Gastroesophageal sphincter (tissue), 4 donors: ENCODE results near the gene UAP1. TPM values are rescaled to one million over a fixed set of nuclear protein-coding genes. Genes with fewer than 3 reads are reported as not detected.

Experiments
- ATAC-seq: fragments of 150-250 bp; one replicate; pipeline ENCODE4 v1.9.1; 2016; ENCODE audit warnings: mild to moderate bottlenecking, moderate library complexity
- H3K27ac ChIP-seq, 4 donors: fragments of 200-600 bp; sonication (generic) in 3 of 4; 1 replicate in 3 of 4; 2 replicates in 1 of 4; pipeline ENCODE4 v1.5.1; 2016 to 2019
- H3K27me3 ChIP-seq: fragments of 200-600 bp; sonication (generic); one replicate; pipeline ENCODE4 v1.5.1; 2019
- H3K36me3 ChIP-seq, 2 donors: fragments of 200-600 bp; sonication (generic); one replicate each; pipeline ENCODE4 v1.5.1; 2019; ENCODE audit warnings: control low read depth in 1 of 2
- H3K4me1 ChIP-seq, 3 donors: fragments of 200-600 bp; sonication (generic); 1 replicate in 2 of 3; 2 replicates in 1 of 3; pipeline ENCODE4 v1.5.1; 2016 to 2019; ENCODE audit warnings: control low read depth in 2 of 3
- H3K4me3 ChIP-seq, 2 donors: fragments of 200-600 bp; sonication (generic); one replicate each; pipeline ENCODE4 v1.5.1; 2019; ENCODE audit warnings: mild to moderate bottlenecking in 1 of 2, moderate library complexity in 1 of 2
- H3K9me3 ChIP-seq, 3 donors: fragments of 200-600 bp; sonication (generic); one replicate each; pipeline ENCODE4 v1.5.1; 2017 to 2019; ENCODE audit warnings: control low read depth in 2 of 3
- CTCF ChIP-seq, 4 experiments: fragments of 200-600 bp in 2 of 4; fragments of 450-650 bp in 2 of 4; sonication (generic) in 1 of 4; IDR thresholded peaks; one replicate each; pipeline ENCODE4 v1.5.1; 2017 to 2019; ENCODE audit warnings: antibody characterized with exemption in 4 of 4, mild to moderate bottlenecking in 2 of 4, moderate library complexity in 2 of 4
- EP300 ChIP-seq: sonication (generic); formaldehyde crosslinking; IDR thresholded peaks from one replicate; pipeline ENCODE4 v1.6.1; 2017; ENCODE audit warnings: antibody characterized with exemption, mild to moderate bottlenecking
- POLR2A ChIP-seq, 2 donors: fragments of 450-650 bp; IDR thresholded peaks; one replicate each; pipeline ENCODE4 v1.6.1; 2017; ENCODE audit warnings: antibody characterized with exemption in 2 of 2, mild to moderate bottlenecking in 2 of 2, moderate library complexity in 1 of 2
- POLR2AphosphoS5 ChIP-seq: sonication (generic); formaldehyde crosslinking; IDR thresholded peaks from one replicate; pipeline ENCODE4 v1.6.1; 2017; ENCODE audit warnings: antibody characterized with exemption
- whole genome bisulfite sequencing, 2 donors: methylation state at CpG; one replicate each; pipeline ENCODE4 v1.1.5; 2018; ENCODE audit warnings: low coverage in 1 of 2; 5-methylcytosine and 5-hydroxymethylcytosine counted together
- total RNA-seq, 4 donors: library from RNA; depleted of rRNA; stranded (reverse); fragments of >200 nt; gene quantifications; one replicate each; pipeline ENCODE4 v1.1.0, GENCODE V29; 2016

Gene UAP1
- total RNA-seq, 4 donors from 2014 or later: 60.7 to 194 (median 102) TPM

GRCh38 chr1:162543228-162543627, 18.3 kb upstream of the UAP1 start:
- Histone ChIP-seq H3K27ac (peak overlapping the region in 1 of 4 donors; percentile 77), H3K4me3 (no peak overlapping the region), H3K4me1 (peaks cover 3 to 15% (median 6%) of the 10 kb centered on the region in 3 donors), H3K9me3 (peaks cover 0 to 8% (median 0%) of the 10 kb centered on the region in 3 donors), H3K36me3 (no peaks in the 10 kb centered on the region), H3K27me3 (no peaks in the 10 kb centered on the region)
- no peak for TF ChIP-seq POLR2AphosphoS5
- no peak for ATAC-seq
- 93 to 97% methylated on average over 2 to 3 of the region's 3 CpGs for WGBS, 2 donors

GRCh38 chr1:162548170-162548569, 13.4 kb upstream of the UAP1 start:
- no peaks in the 10 kb centered on the region for H3K36me3 ChIP-seq
- peak overlapping the region; percentile 34 to 85 (median 56) for H3K27ac ChIP-seq
- peaks cover 0 to 5% (median 0%) of the 10 kb centered on the region in 3 donors for H3K9me3 ChIP-seq
- 27 to 44% methylated on average over 4 of the region's 4 CpGs for WGBS, 2 donors
- H3K4me1 ChIP-seq: peaks cover 0 to 22% (median 5%) of the 10 kb centered on the region in 3 donors
- no peaks in the 10 kb centered on the region for H3K27me3 ChIP-seq
- ATAC-seq: peak; percentile 90
- no peak overlapping the region for H3K4me3 ChIP-seq
- TF ChIP-seq CTCF (IDR thresholded peaks at IDR 0.05): no peak
- TF ChIP-seq POLR2AphosphoS5: no peak
- TF ChIP-seq EP300: no peak
- TF ChIP-seq POLR2A (IDR thresholded peaks at IDR 0.05): no peak

GRCh38 chr1:162549001-162549400, 12.5 kb upstream of the UAP1 start:
- Histone ChIP-seq H3K27ac (peak overlapping the region; percentile 45 to 85 (median 72)), H3K4me1 (peaks cover 0 to 23% (median 5%) of the 10 kb centered on the region in 3 donors), H3K36me3 (no peaks in the 10 kb centered on the region), H3K27me3 (no peaks in the 10 kb centered on the region), H3K4me3 (no peak overlapping the region), H3K9me3 (no peaks in the 10 kb centered on the region)
- no peak for TF ChIP-seq EP300
- TF ChIP-seq POLR2A (IDR thresholded peaks at IDR 0.05): no peak
- no peak for TF ChIP-seq CTCF (IDR thresholded peaks at IDR 0.05)
- no peak for TF ChIP-seq POLR2AphosphoS5
- WGBS, 2 donors: 75% methylated on average over 1 of the region's 2 CpGs; no CpG with 5 or more reads in 1 of the 2 donors
- no peak for ATAC-seq

GRCh38 chr1:162550925-162551324, 10.6 kb upstream of the UAP1 start:
- WGBS, 2 donors: 75% methylated on average over 1 of the region's 1 CpG; no CpG with 5 or more reads in 1 of the 2 donors
- Histone ChIP-seq H3K36me3 (no peaks in the 10 kb centered on the region), H3K27me3 (no peaks in the 10 kb centered on the region), H3K4me3 (no peak overlapping the region), H3K9me3 (no peaks in the 10 kb centered on the region), H3K4me1 (peaks cover 0 to 23% (median 5%) of the 10 kb centered on the region in 3 donors), H3K27ac (peak overlapping the region in 2 of 4 donors; percentile 62 to 85)
- TF ChIP-seq CTCF (IDR thresholded peaks at IDR 0.05) (no peak), POLR2AphosphoS5 (no peak), POLR2A (IDR thresholded peaks at IDR 0.05) (no peak), EP300 (no peak)
- no peak for ATAC-seq

- no peaks in the 10 kb centered on the region for H3K9me3 ChIP-seq
- H3K27me3 ChIP-seq: no peaks in the 10 kb centered on the region
- no peak for TF ChIP-seq POLR2A (IDR thresholded peaks at IDR 0.05)
- TF ChIP-seq CTCF (IDR thresholded peaks at IDR 0.05): no peak
- no peak for TF ChIP-seq EP300
- peak; percentile 50 for TF ChIP-seq POLR2AphosphoS5
- H3K4me3 ChIP-seq: no peak overlapping the region
- H3K4me1 ChIP-seq: peaks cover 0 to 23% (median 5%) of the 10 kb centered on the region in 3 donors
- H3K36me3 ChIP-seq: no peaks in the 10 kb centered on the region
- peak overlapping the region; percentile 62 to 85 (median 74) for H3K27ac ChIP-seq
- ATAC-seq: peak; percentile 60
- 35 to 49% methylated on average over 3 to 6 of the region's 7 CpGs for WGBS, 2 donors
These were observed 9.4 kb upstream of the UAP1 start for GRCh38 chr1:162551969-162552683.
